NT2/D1 (cell line): ENCODE results near the gene TLCD1.

ENCODE experiments used
- SUZ12 ChIP-seq: IDR thresholded peaks from 2 replicates; pipeline ENCODE4 v1.6.1; 2011; ENCODE audit not compliant: insufficient read length, insufficient read depth; ENCODE audit errors: extremely low read depth
- YY1 ChIP-seq: IDR thresholded peaks from 2 replicates; pipeline ENCODE4 v1.6.1; 2011; ENCODE audit not compliant: insufficient read length, insufficient read depth

DNA sequence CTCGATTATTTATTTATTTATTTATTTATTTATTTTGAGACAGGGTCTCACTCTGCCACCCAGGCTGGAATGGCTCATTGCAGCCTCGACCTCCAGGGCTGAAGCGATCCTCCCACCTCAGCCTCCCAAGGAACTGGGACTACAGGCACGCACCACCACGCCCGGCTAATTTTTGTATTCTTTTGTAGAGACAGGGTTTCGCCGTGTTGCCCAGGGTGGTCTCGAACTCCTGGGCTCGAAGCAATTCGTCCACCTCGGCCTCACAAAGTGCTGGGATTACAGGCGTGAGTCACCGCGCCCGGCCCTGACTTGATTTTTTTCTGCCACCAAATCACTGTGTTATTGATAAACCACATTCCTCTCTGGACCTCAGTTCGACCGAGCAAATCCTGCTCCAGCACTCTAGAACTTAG, 7.0 kb downstream of the TLCD1 start:
- TF ChIP-seq SUZ12 (no peak), YY1 (no peak)
